Measurements from ENCODE around the gene ACER1. TPM values are rescaled to one million over a fixed set of nuclear protein-coding genes. Genes with fewer than 3 reads are reported as not detected.

The ACER1 gene
- total RNA-seq, 2 donors from 2014 or later, result not detected

DNA sequence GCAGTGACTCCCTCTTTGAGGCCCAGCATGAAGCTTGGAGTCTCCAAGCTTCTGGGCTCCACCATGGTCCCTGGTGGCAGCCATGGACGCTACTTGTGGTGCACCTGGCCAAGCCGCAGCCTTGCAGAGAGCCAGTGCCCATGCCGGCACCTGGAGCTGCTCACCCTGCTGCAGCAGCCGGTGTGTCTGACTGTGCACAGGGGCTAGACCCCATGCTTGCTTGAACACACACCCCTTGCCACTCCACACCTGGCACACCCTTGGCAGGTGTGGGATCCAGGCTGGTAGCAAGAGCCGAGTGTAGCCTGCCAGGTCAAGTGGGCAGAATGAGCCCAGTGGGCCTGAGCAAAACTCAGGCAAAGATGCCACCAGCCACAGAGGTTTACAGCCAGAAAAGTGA is 35.0 kb downstream of the ACER1 start:
- Histone ChIP-seq H3K36me3 (no peaks in the 10 kb centered on the region), H3K4me3 (no peak overlapping the region), H3K27ac (no peak overlapping the region), H3K27me3 (replicated peaks; ENCODE audit: insufficient read depth) (no peaks in the 10 kb centered on the region), H3K4me1 (ENCODE audit: control insufficient read depth in 1 of 2, low read depth in 2 of 2) (no peaks in the 10 kb centered on the region), H3K9me3 (peaks cover 2% of the 10 kb centered on the region)
- TF ChIP-seq, protein P1, sequence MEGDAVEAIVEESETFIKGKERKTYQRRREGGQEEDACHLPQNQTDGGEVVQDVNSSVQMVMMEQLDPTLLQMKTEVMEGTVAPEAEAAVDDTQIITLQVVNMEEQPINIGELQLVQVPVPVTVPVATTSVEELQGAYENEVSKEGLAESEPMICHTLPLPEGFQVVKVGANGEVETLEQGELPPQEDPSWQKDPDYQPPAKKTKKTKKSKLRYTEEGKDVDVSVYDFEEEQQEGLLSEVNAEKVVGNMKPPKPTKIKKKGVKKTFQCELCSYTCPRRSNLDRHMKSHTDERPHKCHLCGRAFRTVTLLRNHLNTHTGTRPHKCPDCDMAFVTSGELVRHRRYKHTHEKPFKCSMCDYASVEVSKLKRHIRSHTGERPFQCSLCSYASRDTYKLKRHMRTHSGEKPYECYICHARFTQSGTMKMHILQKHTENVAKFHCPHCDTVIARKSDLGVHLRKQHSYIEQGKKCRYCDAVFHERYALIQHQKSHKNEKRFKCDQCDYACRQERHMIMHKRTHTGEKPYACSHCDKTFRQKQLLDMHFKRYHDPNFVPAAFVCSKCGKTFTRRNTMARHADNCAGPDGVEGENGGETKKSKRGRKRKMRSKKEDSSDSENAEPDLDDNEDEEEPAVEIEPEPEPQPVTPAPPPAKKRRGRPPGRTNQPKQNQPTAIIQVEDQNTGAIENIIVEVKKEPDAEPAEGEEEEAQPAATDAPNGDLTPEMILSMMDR (IDR thresholded peaks at IDR 0.05), result no peak
- DNase-seq (ENCODE audit: low spot score), result no peak
- ATAC-seq (ENCODE audit: insufficient number of reproducible peaks, low FRiP score, low read depth), result no peak

DNA sequence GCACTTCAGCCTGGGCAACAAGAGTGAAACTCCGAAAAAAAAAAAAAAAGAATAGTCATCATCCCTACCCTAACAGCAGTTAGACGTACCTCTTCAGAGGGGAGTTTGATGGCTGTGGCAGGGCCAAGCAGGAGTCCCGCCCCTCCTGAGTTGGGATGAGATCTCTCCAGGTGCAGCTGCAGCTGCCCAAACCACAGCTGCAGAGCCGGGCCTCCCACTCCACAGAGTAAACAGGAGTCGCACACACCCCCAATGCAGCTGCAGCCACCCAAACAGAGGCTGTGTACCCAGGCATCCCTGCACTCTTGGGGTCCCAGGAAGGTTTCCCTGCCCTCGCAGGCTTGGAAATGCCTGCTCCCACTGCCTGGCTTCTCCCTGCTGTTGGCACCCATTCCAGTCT is 36.2 kb downstream of the ACER1 start:
- TF ChIP-seq, protein P1 (IDR thresholded peaks at IDR 0.05), result no peak
- Histone ChIP-seq H3K36me3 (no peaks in the 10 kb centered on the region), H3K27me3 (replicated peaks; ENCODE audit: insufficient read depth) (no peaks in the 10 kb centered on the region), H3K4me3 (no peak overlapping the region), H3K9me3 (peaks cover 14% of the 10 kb centered on the region), H3K27ac (no peak overlapping the region), H3K4me1 (ENCODE audit: control insufficient read depth in 1 of 2, low read depth in 2 of 2) (no peaks in the 10 kb centered on the region)
- DNase-seq (ENCODE audit: low spot score), result no peak
- no peak for ATAC-seq (ENCODE audit: insufficient number of reproducible peaks, low FRiP score, low read depth)

DNA sequence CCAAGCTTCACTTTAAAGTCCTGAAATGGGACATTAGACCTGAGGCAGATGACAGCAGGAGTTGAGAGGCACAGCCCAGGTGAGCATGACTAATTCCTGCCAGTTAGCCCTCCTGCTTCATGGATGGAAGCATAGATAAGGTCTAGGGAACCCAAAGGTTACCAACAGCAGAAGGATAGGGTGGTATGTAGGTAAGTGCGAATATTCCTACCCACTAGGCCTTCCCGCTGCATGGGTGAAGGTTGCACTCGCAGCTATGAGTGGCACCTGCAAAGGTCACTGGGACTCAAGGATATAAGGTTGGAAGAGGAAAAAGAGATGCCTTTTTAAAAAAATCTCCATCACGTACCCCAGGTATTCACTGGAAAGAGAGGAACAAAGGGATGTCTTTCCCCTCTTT is 41.4 kb downstream of the ACER1 start:
- ATAC-seq (ENCODE audit: insufficient number of reproducible peaks, low FRiP score, low read depth) (no peak), DNase-seq (ENCODE audit: low spot score) (no peak)
- TF ChIP-seq, protein P1 (IDR thresholded peaks at IDR 0.05), result no peak
- Histone ChIP-seq H3K27me3 (replicated peaks; ENCODE audit: insufficient read depth) (no peaks in the 10 kb centered on the region), H3K36me3 (no peaks in the 10 kb centered on the region), H3K9me3 (peaks cover 42% of the 10 kb centered on the region), H3K4me1 (ENCODE audit: control insufficient read depth in 1 of 2, low read depth in 2 of 2) (no peaks in the 10 kb centered on the region), H3K4me3 (no peak overlapping the region), H3K27ac (no peak overlapping the region)

DNA sequence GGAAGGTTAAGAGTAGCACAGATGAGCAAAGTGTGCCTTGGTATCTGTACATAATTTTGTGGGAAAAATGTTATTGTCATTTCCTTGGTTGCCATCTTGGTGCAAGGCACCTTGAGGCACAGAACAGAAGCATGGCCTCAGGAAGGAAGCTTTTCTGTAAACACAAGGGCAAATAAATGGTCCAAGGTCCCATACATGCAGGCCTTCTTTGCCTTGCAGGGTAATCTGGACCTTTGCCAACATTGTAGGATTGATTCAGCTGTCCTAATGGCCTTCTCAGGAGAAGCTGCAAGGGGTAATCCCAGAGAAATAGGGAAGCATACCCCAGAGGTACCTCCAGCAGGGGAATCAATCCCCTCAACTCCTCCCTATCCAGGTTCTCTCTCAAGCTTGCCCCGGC is 44.7 kb downstream of the ACER1 start:
- TF ChIP-seq, protein P1 (IDR thresholded peaks at IDR 0.05), result no peak
- no peak for ATAC-seq (ENCODE audit: insufficient number of reproducible peaks, low FRiP score, low read depth)

DNA sequence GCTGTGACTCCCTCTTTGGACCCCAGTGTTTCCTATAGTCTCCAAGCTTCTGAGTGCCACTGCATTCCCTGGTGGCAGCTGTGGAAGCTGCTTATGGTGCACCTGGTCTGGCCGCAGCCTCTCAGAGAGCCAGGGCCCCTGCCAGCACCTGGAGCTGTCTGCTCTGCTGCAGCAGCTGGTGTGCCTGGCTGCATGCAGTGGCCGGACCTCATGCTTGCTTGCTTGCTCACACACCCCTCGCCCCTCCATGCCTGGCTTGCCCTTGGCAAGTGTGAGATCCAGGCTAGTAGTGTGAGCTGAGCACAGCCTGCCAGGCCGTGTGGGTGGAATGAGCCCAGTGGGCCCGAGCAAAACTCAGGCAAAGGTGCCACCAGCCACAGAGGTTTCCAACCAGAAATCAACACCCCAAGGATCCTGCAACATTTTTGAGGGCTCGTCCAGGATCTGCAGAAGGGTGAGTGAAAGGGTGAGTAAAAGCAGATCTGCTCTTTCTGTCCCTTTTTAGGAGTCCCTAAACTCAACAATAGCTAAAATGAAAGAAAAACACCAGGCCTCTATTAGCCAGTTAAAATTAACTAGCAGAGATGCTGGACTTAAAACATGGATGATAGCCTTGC is 46.0 kb downstream of the ACER1 start:
- no peak for DNase-seq (ENCODE audit: low spot score)
- Histone ChIP-seq H3K27ac (no peak overlapping the region), H3K27me3 (replicated peaks; ENCODE audit: insufficient read depth) (no peaks in the 10 kb centered on the region), H3K36me3 (no peaks in the 10 kb centered on the region), H3K4me1 (ENCODE audit: control insufficient read depth in 1 of 2, low read depth in 2 of 2) (no peaks in the 10 kb centered on the region), H3K4me3 (no peak overlapping the region), H3K9me3 (peaks cover 37% of the 10 kb centered on the region)
- TF ChIP-seq, protein P1 (IDR thresholded peaks at IDR 0.05), result no peak
- no peak for ATAC-seq (ENCODE audit: insufficient number of reproducible peaks, low FRiP score, low read depth)

More for the DNA sequence above, 44.7 kb downstream of the ACER1 start:
- Histone ChIP-seq H3K9me3 (peaks cover 49% of the 10 kb centered on the region), H3K27ac (no peak overlapping the region), H3K36me3 (no peaks in the 10 kb centered on the region), H3K27me3 (replicated peaks; ENCODE audit: insufficient read depth) (no peaks in the 10 kb centered on the region), H3K4me3 (no peak overlapping the region), H3K4me1 (ENCODE audit: control insufficient read depth in 1 of 2, low read depth in 2 of 2) (no peaks in the 10 kb centered on the region)
- DNase-seq (ENCODE audit: low spot score), result no peak
